SU-DHL-6 (cell line): ENCODE results near the gene ELP5.

Experiments
- H2AFZ ChIP-seq: fragments of 200-600 bp; sonication (generic); 2 replicates; pipeline ENCODE4 v1.6.1; 2014; ENCODE audit warnings: low read depth, mild to moderate bottlenecking, moderate library complexity, mixed read lengths, antibody characterized with exemption, low read length; ENCODE audit not compliant: severe bottlenecking
- H3F3A ChIP-seq: fragments of 200-600 bp; shearing (Covaris generic); 2 replicates; pipeline ENCODE4 v1.6.0; 2016; ENCODE audit warnings: antibody characterized with exemption, mild to moderate bottlenecking; ENCODE audit not compliant: insufficient read depth
- H3K27ac ChIP-seq: fragments of 200-600 bp; sonication (generic); 2 replicates; pipeline ENCODE4 v1.5.1; 2016; ENCODE audit warnings: low read depth, mild to moderate bottlenecking, low read length, moderate library complexity, mixed read lengths
- H3K27me3 ChIP-seq: fragments of 200-600 bp; sonication (generic), shearing (Covaris generic); 2 replicates; pipeline ENCODE4 v1.6.0; 2014; ENCODE audit warnings: mild to moderate bottlenecking, low read length
- H3K36me3 ChIP-seq: fragments of 200-600 bp; sonication (generic); 2 replicates; pipeline ENCODE4 v1.6.1; 2014; ENCODE audit warnings: mild to moderate bottlenecking, low read length, mixed read lengths
- H3K4me2 ChIP-seq: fragments of 300-600, 200-600 bp; shearing (Covaris generic), sonication (generic); 2 replicates; pipeline ENCODE4 v1.6.0; 2014; ENCODE audit warnings: low read length, low read depth, mild to moderate bottlenecking; ENCODE audit not compliant: poor library complexity, severe bottlenecking
- H3K4me3 ChIP-seq: fragments of 200-600 bp; sonication (generic); 2 replicates; pipeline ENCODE4 v1.5.1; 2014; ENCODE audit warnings: antibody characterized with exemption, low read length, mild to moderate bottlenecking, mixed read lengths; ENCODE audit not compliant: insufficient read depth, poor library complexity, severe bottlenecking
- H3K79me2 ChIP-seq: fragments of 200-600 bp; sonication (generic); 2 replicates; pipeline ENCODE4 v1.6.1; 2014; ENCODE audit warnings: mild to moderate bottlenecking, low read length, moderate library complexity; ENCODE audit not compliant: insufficient read depth
- H3K9ac ChIP-seq: fragments of 200-600 bp; sonication (generic); 2 replicates; pipeline ENCODE4 v1.7.0; 2014; ENCODE audit warnings: mild to moderate bottlenecking, low read length
- H3K9me2 ChIP-seq: fragments of 200-600 bp; sonication (generic); replicated peaks from 2 replicates; pipeline ENCODE4 v1.6.1; 2014; ENCODE audit warnings: low read length; ENCODE audit not compliant: insufficient read depth
- H3K9me3 ChIP-seq: fragments of 200-600 bp; sonication (generic); 2 replicates; pipeline ENCODE4 v1.6.1; 2014; ENCODE audit warnings: low read length, mixed read lengths; ENCODE audit not compliant: insufficient read depth
- H4K20me1 ChIP-seq: fragments of 200-600 bp; sonication (generic); 2 replicates; pipeline ENCODE4 v1.6.1; 2014; ENCODE audit warnings: low read depth, mild to moderate bottlenecking, antibody characterized with exemption, low read length, moderate library complexity, mixed read lengths
- CTCF ChIP-seq: fragments of 200-600 bp; sonication (generic); IDR thresholded peaks from one replicate; pipeline ENCODE4 v1.5.1; 2017; ENCODE audit warnings: antibody characterized with exemption, mild to moderate bottlenecking, low read length, moderate library complexity; ENCODE audit not compliant: insufficient read depth, poor library complexity, severe bottlenecking
- EZH2phosphoT487 ChIP-seq: fragments of 200-600 bp; sonication (generic), shearing (Covaris generic); conservative IDR thresholded peaks from 2 replicates; pipeline ENCODE4 v1.6.1; 2018; ENCODE audit warnings: mild to moderate bottlenecking, antibody characterized with exemption, low read length, moderate library complexity, mixed read lengths

The ELP5 gene

GRCh38 chr17:7219812-7220592 is 32.0 kb upstream of the ELP5 start, which contains the start of the genes ACADVL and DLG4:
TSS of gene ACADVL (plus strand) at chr17:7219938. CDS start at chr17:7219985, 47 bp downstream.
TSS of gene DLG4 (minus strand) at chr17:7219836.
- H3K9me3 ChIP-seq = no peaks in the 10 kb centered on the region
- H3K4me3 ChIP-seq = peak within 1 kb of the TSS; percentile 66
- H3K9ac ChIP-seq = peak within 1 kb of the TSS; percentile 73
- no peaks in the 10 kb centered on the region for H4K20me1 ChIP-seq
- TF ChIP-seq EZH2phosphoT487 (no peak), CTCF (no peak)
- H3K27me3 ChIP-seq = no peaks in the 10 kb centered on the region
- H3F3A ChIP-seq = peaks cover 11% of the 10 kb centered on the region; the same call in 1 of the 2 replicates
- peak within 1 kb of the TSS; percentile 51 for H3K27ac ChIP-seq
- peak within 1 kb of the TSS; percentile 56 for H3K4me2 ChIP-seq
- H3K9me2 ChIP-seq = no peaks in the 10 kb centered on the region
- no peaks in the 10 kb centered on the region for H3K36me3 ChIP-seq
- H2AFZ ChIP-seq = peak within 1 kb of the TSS; percentile 77
- H3K79me2 ChIP-seq = no peaks in the 10 kb centered on the region

DNA sequence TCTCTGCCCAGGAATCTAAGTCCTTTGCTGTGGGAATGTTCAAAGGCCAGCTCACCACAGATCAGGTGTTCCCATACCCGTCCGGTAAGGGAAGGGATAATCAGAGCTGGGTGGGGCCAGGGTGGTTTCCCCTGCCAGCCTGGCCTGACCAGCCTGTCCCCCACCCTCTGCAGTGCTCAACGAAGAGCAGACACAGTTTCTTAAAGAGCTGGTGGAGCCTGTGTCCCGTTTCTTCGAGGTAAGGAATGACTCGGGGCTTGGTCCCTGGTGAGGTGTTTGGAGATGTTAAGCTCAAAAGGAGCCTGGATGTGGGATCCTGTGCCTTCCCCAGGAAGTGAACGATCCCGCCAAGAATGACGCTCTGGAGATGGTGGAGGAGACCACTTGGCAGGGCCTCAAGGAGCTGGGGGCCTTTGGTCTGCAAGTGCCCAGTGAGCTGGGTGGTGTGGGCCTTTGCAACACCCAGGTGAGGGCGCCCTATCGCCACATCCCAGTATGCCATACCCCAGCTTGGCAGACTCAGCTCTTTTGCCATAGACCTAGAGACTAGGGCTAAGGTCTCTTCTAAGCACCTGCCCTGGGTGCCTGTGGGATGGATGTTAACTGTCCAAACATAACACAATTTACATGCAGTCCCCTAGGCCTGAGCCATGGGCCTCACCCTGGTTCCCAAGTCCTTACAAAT is 31.3 kb upstream of the ELP5 start:
- Histone ChIP-seq H4K20me1 (no peaks in the 10 kb centered on the region), H3K79me2 (no peaks in the 10 kb centered on the region), H3K36me3 (no peaks in the 10 kb centered on the region), H3K27me3 (no peaks in the 10 kb centered on the region), H3K9ac (peak overlapping the region; percentile 73), H2AFZ (no peak overlapping the region), H3K4me2 (peak overlapping the region; percentile 56), H3K9me3 (no peaks in the 10 kb centered on the region), H3F3A (peaks cover 11% of the 10 kb centered on the region; the same call in 1 of the 2 replicates), H3K9me2 (no peaks in the 10 kb centered on the region), H3K4me3 (peak overlapping the region; percentile 66), H3K27ac (peak overlapping the region; percentile 51)
- TF ChIP-seq CTCF = peak; percentile 62
- TF ChIP-seq EZH2phosphoT487 = no peak

GRCh38 chr17:7221278-7222092 is 30.5 kb upstream of the ELP5 start:
- Histone ChIP-seq H3K9ac (no peak overlapping the region), H3K4me3 (no peak overlapping the region), H3K27me3 (no peaks in the 10 kb centered on the region), H3K9me2 (no peaks in the 10 kb centered on the region), H3K36me3 (no peaks in the 10 kb centered on the region), H3K9me3 (no peaks in the 10 kb centered on the region), H3K79me2 (no peaks in the 10 kb centered on the region), H4K20me1 (no peaks in the 10 kb centered on the region), H3F3A (peaks cover 11% of the 10 kb centered on the region; the same call in 1 of the 2 replicates), H3K27ac (no peak overlapping the region), H3K4me2 (no peak overlapping the region), H2AFZ (no peak overlapping the region)
- no peak for TF ChIP-seq CTCF
- no peak for TF ChIP-seq EZH2phosphoT487
